Stomach (tissue), 9 donors: ENCODE measurements around the gene GCN1. TPM values are rescaled to one million over a fixed set of nuclear protein-coding genes. Genes with fewer than 3 reads are reported as not detected.

Source experiments
- DNase-seq, 2 donors: peaks; one replicate each; pipeline versions ENCODE4 v3.0.0 to v3.0.0-alpha.2; 2013 to 2019
- H3K27ac ChIP-seq, 5 donors: fragments of 200-600 bp in 4 of 5; sonication (generic) in 4 of 5; one replicate each; pipeline ENCODE4 v1.5.1; 2013 to 2019; ENCODE audit warnings: mild to moderate bottlenecking in 1 of 5, moderate library complexity in 1 of 5
- H3K27me3 ChIP-seq, 3 donors: fragments of 200-600 bp; sonication (generic); one replicate each; pipeline ENCODE4 v1.5.1; 2017 to 2019; ENCODE audit warnings: mixed run types in 1 of 3
- H3K36me3 ChIP-seq, 4 donors: fragments of 200-600 bp; sonication (generic); 1 replicate in 3 of 4; 2 replicates in 1 of 4; pipeline ENCODE4 v1.5.1; 2016 to 2019
- H3K4me1 ChIP-seq, 4 donors: fragments of 200-600 bp; sonication (generic); one replicate each; pipeline ENCODE4 v1.5.1; 2016 to 2019
- H3K4me3 ChIP-seq, 4 donors: fragments of 200-600 bp; sonication (generic) in 3 of 4; one replicate each; pipeline ENCODE4 v1.5.1; 2016 to 2019; ENCODE audit warnings: mild to moderate bottlenecking in 1 of 4
- H3K9me3 ChIP-seq, 4 donors: fragments of 200-600 bp; sonication (generic); one replicate each; pipeline ENCODE4 v1.5.1; 2016 to 2019
- CTCF ChIP-seq, 7 experiments: fragments of 450-650 bp in 4 of 7; fragments of 200-600 bp in 3 of 7; sonication (generic) in 3 of 7; IDR thresholded peaks; one replicate each; pipeline ENCODE4 v1.5.1; 2016 to 2019; ENCODE audit warnings: antibody characterized with exemption in 7 of 7, control low read depth in 2 of 7, mild to moderate bottlenecking in 1 of 7
- EP300 ChIP-seq: sonication (generic); formaldehyde crosslinking; IDR thresholded peaks from one replicate; pipeline ENCODE4 v1.6.1; 2017; ENCODE audit warnings: antibody characterized with exemption
- POLR2A ChIP-seq, 4 donors: fragments of 450-650 bp; IDR thresholded peaks; one replicate each; pipeline ENCODE4 v1.6.1; 2016; ENCODE audit warnings: antibody characterized with exemption in 4 of 4, control low read depth in 2 of 4, mild to moderate bottlenecking in 1 of 4, moderate library complexity in 1 of 4
- POLR2AphosphoS5 ChIP-seq, 3 donors: sonication (generic); formaldehyde crosslinking; IDR thresholded peaks; one replicate each; pipeline ENCODE4 v1.6.1; 2016; ENCODE audit warnings: antibody characterized with exemption in 3 of 3
- WGBS, 5 donors: extraction: QIAGEN DNeasy Blood & Tissue Kit in 3 of 5; methylation state at CpG; one replicate each; pipeline versions ENCODE4 v1.1.5 to v1.1.7; 2013 to 2018; 5-methylcytosine and 5-hydroxymethylcytosine counted together
- intact Hi-C: fragments of 100-400 bp; cut with DNase I; formaldehyde crosslinking; loops from one replicate; pipeline ENCODE4 v1.15.1; 2023; ENCODE audit warnings: low total_unique reads
- polyA plus RNA-seq, 3 donors: library from polyadenylated mRNA; stranded (reverse); fragments of 200-250 nt; gene quantifications; one replicate each; pipeline ENCODE4 v1.2.3, GENCODE V29; 2013
- total RNA-seq, 5 donors: library from RNA; depleted of rRNA; stranded (reverse); fragments of >200 nt; gene quantifications; one replicate each; pipeline versions ENCODE4 v1.1.0 to v1.2.3, GENCODE V29; 2014 to 2016
- donor health status: healthy with polysubstance abuse.
- donor health status: Bipolar disorder and iron deficiency.
- donor health status: healthy.

The GCN1 gene
- total and polyA plus RNA-seq, 8 donors = 8.7 to 226 (median 98.1) TPM

- H3K27me3 ChIP-seq = no peaks in the 10 kb centered on the region
- 59 to 80% (median 66%) methylated on average over 7 of the region's 7 CpGs for WGBS, 5 donors
- H3K4me1 ChIP-seq = peaks cover 26 to 47% (median 38%) of the 10 kb centered on the region in 4 donors
- no peak overlapping the region for H3K27ac ChIP-seq
- H3K4me3 ChIP-seq = no peak overlapping the region
- no peaks in the 10 kb centered on the region for H3K9me3 ChIP-seq
- TF ChIP-seq POLR2A (IDR thresholded peaks at IDR 0.05) = no peak
- TF ChIP-seq POLR2AphosphoS5 (IDR thresholded peaks at IDR 0.05) = no peak
- no peak for TF ChIP-seq EP300
- TF ChIP-seq CTCF (IDR thresholded peaks at IDR 0.05) = no peak
- intact Hi-C loops = no loop called here
- no peak for DNase-seq
- H3K36me3 ChIP-seq = peaks cover 37 to 61% (median 51%) of the 10 kb centered on the region in 4 donors
Measured at GRCh38 chr12:120190985-120191480, 3.5 kb downstream of the GCN1 start.

GRCh38 chr12:120190386-120190785 is 4.1 kb downstream of the GCN1 start:
- Histone ChIP-seq H3K4me3 (no peak overlapping the region), H3K4me1 (peaks cover 20 to 41% (median 33%) of the 10 kb centered on the region in 4 donors), H3K27me3 (no peaks in the 10 kb centered on the region), H3K9me3 (no peaks in the 10 kb centered on the region), H3K27ac (no peak overlapping the region), H3K36me3 (peaks cover 37 to 63% (median 53%) of the 10 kb centered on the region in 4 donors)
- no peak for DNase-seq
- no peak for TF ChIP-seq EP300
- no peak for TF ChIP-seq POLR2A (IDR thresholded peaks at IDR 0.05)
- no peak for TF ChIP-seq CTCF (IDR thresholded peaks at IDR 0.05)
- no peak for TF ChIP-seq POLR2AphosphoS5 (IDR thresholded peaks at IDR 0.05)
- intact Hi-C loops = no loop called here
- 84 to 94% (median 90%) methylated on average over 5 of the region's 5 CpGs for WGBS, 5 donors

- Histone ChIP-seq H3K27me3 (no peaks in the 10 kb centered on the region), H3K4me3 (no peak overlapping the region), H3K27ac (no peak overlapping the region), H3K9me3 (no peaks in the 10 kb centered on the region), H3K4me1 (peaks cover 0 to 20% (median 4%) of the 10 kb centered on the region in 4 donors), H3K36me3 (peaks cover 70 to 94% (median 90%) of the 10 kb centered on the region in 4 donors)
- TF ChIP-seq CTCF (IDR thresholded peaks at IDR 0.05) (no peak), EP300 (no peak), POLR2A (IDR thresholded peaks at IDR 0.05) (no peak), POLR2AphosphoS5 (IDR thresholded peaks at IDR 0.05) (no peak)
- no peak for DNase-seq
- intact Hi-C loops = no loop called here
- WGBS, 5 donors = 88 to 96% (median 92%) methylated on average over 4 of the region's 4 CpGs
Measured at GRCh38 chr12:120186654-120187053, 7.9 kb downstream of the GCN1 start.

- no peaks in the 10 kb centered on the region for H3K9me3 ChIP-seq
- no peak for TF ChIP-seq EP300
- TF ChIP-seq POLR2AphosphoS5 (IDR thresholded peaks at IDR 0.05) = no peak
- no peak for TF ChIP-seq POLR2A (IDR thresholded peaks at IDR 0.05)
- no peak for TF ChIP-seq CTCF (IDR thresholded peaks at IDR 0.05)
- no peaks in the 10 kb centered on the region for H3K27me3 ChIP-seq
- no peak for DNase-seq
- H3K27ac ChIP-seq = no peak overlapping the region
- peaks cover 66 to 100% (median 100%) of the 10 kb centered on the region in 4 donors for H3K36me3 ChIP-seq
- intact Hi-C loops = no loop called here
- peaks cover 0 to 10% (median 3%) of the 10 kb centered on the region in 4 donors for H3K4me1 ChIP-seq
- no peak overlapping the region for H3K4me3 ChIP-seq
- 87 to 93% (median 92%) methylated on average over 5 of the region's 5 CpGs for WGBS, 5 donors
Measured at GRCh38 chr12:120183211-120183631, 11.3 kb downstream of the GCN1 start.
